Skin of body (tissue), 3 donors: ENCODE measurements around the gene EML1. TPM values are rescaled to one million over a fixed set of nuclear protein-coding genes. Genes with fewer than 3 reads are reported as not detected.

ENCODE experiments used
- DNase-seq: peaks from one replicate; lab custom pipeline; 2025; lab: John Stamatoyannopoulos, UW
- small RNA-seq: library from RNA; depleted of rRNA; stranded (forward); fragments of <200 nt; gene quantifications from one replicate; pipeline ENCODE3, GENCODE V24; 2014; ENCODE audit warnings: low replicate concordance
- total RNA-seq: library from RNA; depleted of rRNA; stranded (reverse); fragments of >200 nt; gene quantifications from one replicate; pipeline ENCODE4 v1.2.3, GENCODE V29; 2014

EML1 gene
- total RNA-seq, 1 donor from 2014 or later, result 39.1 TPM

- no peak for DNase-seq
Observed at GRCh38 chr14:99986396-99986795, 193.2 kb downstream of the EML1 start.

- no peak for DNase-seq
Observed at GRCh38 chr14:99989032-99989431, 195.8 kb downstream of the EML1 start.

- DNase-seq, result no peak
Observed at GRCh38 chr14:99990268-99991170, 197.3 kb downstream of the EML1 start.

GRCh38 chr14:99991331-99991730 lies 198.1 kb downstream of the EML1 start:
- no peak for DNase-seq

Small RNAs within 50 kb of the gene (small RNA-seq; reads per million reads assigned to genes)
- gene RNU1-47P, result not detected

Other genes with a start within 250 kb of the EML1 start
- 7.0 TPM for gene CCDC85C, start 189.2 kb upstream of the EML1 start, total RNA-seq
- gene HHIPL1, start 148.3 kb upstream of the EML1 start, total RNA-seq, result 0.99 TPM
- 2.0 TPM for gene CYP46A1, start 109.1 kb upstream of the EML1 start, total RNA-seq